GM21367 (cell line): ENCODE results near the gene NSUN6.

Experiments used
- ATAC-seq: cut with Tn5 transposase; IDR thresholded peaks from one replicate; pipeline ENCODE4 v1.9.1; 2021; ENCODE audit not compliant: unreplicated experiment

The NSUN6 gene, protein sequence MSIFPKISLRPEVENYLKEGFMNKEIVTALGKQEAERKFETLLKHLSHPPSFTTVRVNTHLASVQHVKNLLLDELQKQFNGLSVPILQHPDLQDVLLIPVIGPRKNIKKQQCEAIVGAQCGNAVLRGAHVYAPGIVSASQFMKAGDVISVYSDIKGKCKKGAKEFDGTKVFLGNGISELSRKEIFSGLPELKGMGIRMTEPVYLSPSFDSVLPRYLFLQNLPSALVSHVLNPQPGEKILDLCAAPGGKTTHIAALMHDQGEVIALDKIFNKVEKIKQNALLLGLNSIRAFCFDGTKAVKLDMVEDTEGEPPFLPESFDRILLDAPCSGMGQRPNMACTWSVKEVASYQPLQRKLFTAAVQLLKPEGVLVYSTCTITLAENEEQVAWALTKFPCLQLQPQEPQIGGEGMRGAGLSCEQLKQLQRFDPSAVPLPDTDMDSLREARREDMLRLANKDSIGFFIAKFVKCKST

DNA sequence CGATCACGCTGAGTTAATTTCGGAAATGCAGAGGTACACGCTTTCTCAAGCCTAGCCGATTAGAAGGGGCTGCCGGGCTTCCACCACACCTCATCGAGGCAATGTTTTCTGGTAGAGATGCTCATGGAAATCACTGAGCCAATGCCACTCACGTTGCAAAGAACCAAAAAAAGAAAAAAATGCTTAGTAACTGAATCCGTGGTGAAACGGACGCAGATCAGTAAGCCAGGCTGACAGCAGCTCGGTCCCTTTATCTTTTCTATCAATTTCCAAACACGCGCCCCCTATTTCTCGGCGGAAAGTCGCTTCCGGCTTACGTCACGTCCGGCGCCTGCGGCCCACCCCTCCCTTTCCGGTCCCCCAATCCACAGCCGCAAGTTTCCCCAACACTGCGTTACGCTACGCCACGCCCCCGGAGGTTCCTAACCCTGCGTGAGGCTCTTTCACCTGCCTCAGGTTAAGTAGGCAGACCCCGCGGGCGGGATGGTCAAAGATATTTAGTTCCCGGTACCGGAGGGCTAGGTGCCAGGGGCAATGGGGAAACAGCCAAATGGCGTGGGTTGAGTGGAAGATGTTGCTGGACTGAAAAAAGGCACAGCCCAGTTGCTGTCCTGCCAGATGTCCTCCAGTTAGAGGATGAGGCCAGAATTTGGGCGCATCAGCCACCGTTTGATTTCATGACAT is at the start of gene NSUN6:
Gene NSUN6 (minus strand): TSS at position 264 of the 684 bp plus-strand sequence. CDS start 384 bp downstream, outside the sequence.
- peak; percentile 96 for ATAC-seq

DNA sequence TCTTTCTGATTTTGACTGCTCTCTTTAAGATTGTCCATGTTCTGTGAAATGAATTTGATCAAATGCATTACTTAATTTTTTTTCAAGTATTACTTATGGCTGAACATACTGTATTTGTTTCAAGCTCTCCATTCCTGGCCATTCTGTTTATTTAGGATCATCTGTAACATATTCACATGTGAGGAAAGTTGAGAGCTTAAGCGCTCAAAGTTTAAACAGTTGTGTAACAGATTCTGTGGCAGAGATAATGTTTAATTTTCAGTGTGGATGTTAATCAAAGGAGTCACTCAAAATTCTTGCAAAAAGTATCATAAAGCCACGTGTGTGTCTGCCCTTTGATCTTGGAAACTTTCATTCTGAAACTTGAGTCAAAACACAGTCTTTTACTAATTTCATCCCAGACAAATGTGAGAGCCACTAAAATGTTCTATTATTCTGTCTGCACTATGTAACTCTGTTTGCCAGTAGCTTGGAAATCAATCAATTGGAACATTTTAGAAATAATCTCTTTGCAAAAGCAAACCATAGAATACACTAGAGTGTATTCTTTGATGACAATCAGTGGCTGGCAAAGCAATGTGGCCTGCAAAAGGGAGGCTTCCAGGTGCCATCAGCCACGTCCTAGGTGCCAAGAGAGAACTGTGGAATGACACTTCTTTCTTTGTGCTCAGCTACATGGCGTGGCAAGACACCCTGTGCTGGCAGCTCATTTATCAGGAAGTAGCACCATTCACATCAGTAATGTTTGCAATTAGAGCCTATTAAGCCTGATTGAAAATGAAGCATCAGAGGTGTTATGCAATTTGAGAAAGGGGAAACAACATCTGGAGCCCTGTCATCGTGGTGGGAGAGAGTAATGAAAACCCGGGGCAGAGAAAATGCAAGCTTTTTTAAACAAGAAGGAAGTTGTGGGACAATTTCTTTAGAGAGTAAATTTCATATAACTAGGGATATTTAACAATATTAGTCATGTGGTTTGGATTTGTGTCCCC is 48.8 kb upstream of the NSUN6 start:
- no peak for ATAC-seq

DNA sequence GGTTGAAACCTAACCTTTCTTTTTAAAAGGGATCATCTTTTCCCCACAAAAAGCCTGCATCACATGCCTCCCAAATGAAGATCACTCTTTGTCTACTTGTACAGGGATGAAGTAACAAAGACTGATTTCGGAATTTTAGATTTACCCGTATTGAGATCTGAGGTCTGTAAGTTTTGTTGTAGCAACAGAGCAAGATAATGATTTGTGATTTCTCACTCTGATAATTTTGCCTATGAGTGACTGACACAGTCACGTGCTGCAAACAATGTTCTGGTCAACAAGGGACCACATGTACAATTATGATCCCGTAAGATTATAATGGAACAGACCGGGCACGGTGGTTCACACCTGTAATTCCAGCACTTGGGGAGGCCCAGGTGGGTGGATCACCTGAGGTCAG is 39.2 kb upstream of the NSUN6 start:
- ATAC-seq, result no peak

- ATAC-seq, result no peak
These were observed 38.1 kb upstream of the NSUN6 start for GRCh38 chr10:18689498-18689897.

DNA sequence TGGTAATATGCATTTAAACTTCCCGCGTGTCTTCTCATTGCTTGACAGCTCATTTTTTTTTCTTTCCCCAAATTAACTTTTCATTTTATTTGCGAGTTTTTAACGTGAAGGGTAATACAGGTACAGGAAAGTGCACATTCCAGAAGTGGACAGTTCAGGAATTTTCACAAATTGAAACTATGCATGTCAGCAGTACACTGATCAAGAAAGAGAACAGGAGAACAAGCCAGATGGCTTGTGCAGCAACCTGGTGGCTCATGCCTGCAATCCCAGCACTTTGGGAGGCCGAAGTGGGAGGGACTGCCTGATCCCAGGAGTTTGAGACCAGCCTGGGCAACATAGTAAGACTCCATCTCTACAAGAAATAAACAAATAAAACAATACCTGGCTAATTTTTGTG is 36.3 kb upstream of the NSUN6 start:
- no peak for ATAC-seq

- ATAC-seq, result no peak
These were observed 35.8 kb upstream of the NSUN6 start for GRCh38 chr10:18687195-18687594.

- no peak for ATAC-seq
These were observed 34.2 kb upstream of the NSUN6 start for GRCh38 chr10:18685555-18685954.

DNA sequence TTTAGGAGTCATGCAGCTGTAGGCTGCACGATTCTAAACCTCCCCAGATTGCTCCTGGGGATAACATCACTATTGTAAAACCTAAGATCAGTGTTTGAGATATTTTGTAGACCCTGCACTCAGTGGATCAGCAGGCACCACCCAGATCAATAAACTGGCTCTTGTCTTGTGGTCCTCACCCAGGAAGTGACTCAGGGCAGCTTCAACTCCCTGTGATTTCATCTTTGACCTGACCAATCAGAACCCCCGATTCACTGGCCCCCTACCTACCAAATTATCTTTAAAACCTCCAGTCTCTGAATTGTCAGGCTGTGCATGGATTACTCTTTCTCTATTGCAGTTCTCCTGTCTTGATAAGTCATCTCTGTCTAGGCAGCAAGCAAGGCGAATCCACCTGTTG is 33.6 kb upstream of the NSUN6 start:
- ATAC-seq, result no peak

DNA sequence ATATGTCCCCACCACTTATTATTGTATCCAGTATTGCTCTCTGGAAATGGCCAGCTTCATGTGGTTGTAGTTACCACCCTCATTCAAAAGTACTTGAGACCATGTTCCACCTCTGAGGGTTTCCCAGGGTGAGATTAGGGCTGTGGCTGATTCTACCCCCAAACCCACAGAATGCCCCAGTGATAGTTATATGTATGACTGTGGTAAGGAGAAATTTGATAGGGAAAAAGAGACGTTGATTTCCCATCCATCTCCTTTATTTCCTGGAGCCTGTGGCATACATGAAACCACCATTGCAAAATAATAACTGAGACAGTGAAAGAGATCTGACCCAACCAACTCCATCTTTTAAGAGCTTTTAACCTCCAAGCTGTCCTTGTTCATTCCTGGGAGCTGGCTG is 33.0 kb upstream of the NSUN6 start:
- ATAC-seq, result no peak

- no peak for ATAC-seq
These were observed 32.0 kb upstream of the NSUN6 start for GRCh38 chr10:18683427-18683826.

DNA sequence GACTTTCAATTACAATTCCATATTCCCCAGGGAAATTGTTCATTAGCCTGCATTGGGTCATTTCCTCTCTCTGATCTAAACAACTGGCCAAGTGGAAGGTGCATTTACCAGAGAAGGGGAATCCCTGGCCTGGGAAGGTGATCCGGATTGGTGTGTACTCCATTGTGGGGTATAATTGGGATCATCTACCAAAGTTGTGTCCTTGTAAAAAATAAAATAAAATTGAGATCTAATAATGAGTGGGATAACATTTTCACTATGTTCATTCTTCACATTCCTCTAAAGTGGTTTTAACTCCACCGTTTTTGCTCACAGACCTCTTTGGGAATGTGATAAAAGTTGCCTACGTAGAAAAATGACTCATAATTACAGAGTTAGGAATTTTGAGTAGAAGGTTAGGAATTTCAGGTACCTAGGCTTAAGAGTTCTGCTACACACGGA is 30.6 kb upstream of the NSUN6 start:
- ATAC-seq, result no peak

DNA sequence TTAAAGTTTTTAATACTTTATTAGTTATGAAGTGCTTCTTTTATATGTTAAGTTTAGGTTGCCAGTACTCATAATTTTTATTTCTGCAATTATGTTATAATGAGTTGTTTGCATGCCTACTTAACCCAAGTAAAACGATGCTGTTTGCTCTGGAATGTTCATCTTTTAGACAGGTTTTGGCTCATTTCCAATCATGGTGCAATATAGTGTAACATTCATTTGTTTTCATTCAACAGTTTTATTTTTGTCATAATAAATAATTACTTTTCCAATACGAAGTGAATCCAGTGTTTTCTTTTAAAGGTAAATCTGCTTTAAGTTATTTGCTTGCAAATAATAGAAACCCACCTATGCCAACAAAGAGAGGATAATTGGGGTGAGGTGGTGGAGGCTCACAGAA is 30.0 kb upstream of the NSUN6 start:
- no peak for ATAC-seq

- no peak for ATAC-seq
These were observed 29.4 kb upstream of the NSUN6 start for GRCh38 chr10:18680754-18681153.

- ATAC-seq, result no peak
These were observed 23.9 kb upstream of the NSUN6 start for GRCh38 chr10:18675086-18675801.

GRCh38 chr10:18668026-18668425 is 16.6 kb upstream of the NSUN6 start:
- no peak for ATAC-seq

GRCh38 chr10:18666810-18667209 is 15.4 kb upstream of the NSUN6 start:
- no peak for ATAC-seq

- ATAC-seq, result no peak
These were observed 14.6 kb upstream of the NSUN6 start for GRCh38 chr10:18665815-18666558.

GRCh38 chr10:18664841-18665478 is 13.6 kb upstream of the NSUN6 start:
- ATAC-seq, result no peak

- ATAC-seq, result no peak
These were observed 9.5 kb upstream of the NSUN6 start for GRCh38 chr10:18660816-18661431.
